Left lung (tissue), 10 donors: ENCODE results near the gene SNX22. TPM values are rescaled to one million over a fixed set of nuclear protein-coding genes. Genes with fewer than 3 reads are reported as not detected.

ENCODE experiments used
- ATAC-seq: fragments of 200-7000 bp; cut with Tn5 transposase; one replicate; pipeline ENCODE4 v1.9.1; 2020; ENCODE audit warnings: moderate library complexity
- DNase-seq, 4 donors: peaks; one replicate each; pipeline ENCODE4 v3.0.0-alpha.2; 2013 to 2020
- H3K27ac ChIP-seq, 2 donors: fragments of 200-600 bp; sonication (generic) in 1 of 2; one replicate each; pipeline versions ENCODE4 v1.5.0 to v1.8.0; 2020 to 2021
- H3K27me3 ChIP-seq, 2 donors: fragments of 200-600 bp; sonication (generic) in 1 of 2; one replicate each; pipeline versions ENCODE4 v1.5.0 to v1.8.0; 2020 to 2021
- H3K36me3 ChIP-seq, 2 donors: fragments of 200-600 bp; sonication (generic) in 1 of 2; one replicate each; pipeline versions ENCODE4 v1.5.0 to v1.8.0; 2020 to 2021
- H3K4me1 ChIP-seq, 2 donors: fragments of 200-600 bp; one replicate each; pipeline ENCODE4 v1.8.0; 2021
- H3K4me3 ChIP-seq, 2 donors: fragments of 200-600 bp; sonication (generic) in 1 of 2; one replicate each; pipeline versions ENCODE4 v1.5.0 to v1.8.0; 2020 to 2021; ENCODE audit warnings: mild to moderate bottlenecking in 1 of 2
- H3K9me3 ChIP-seq, 2 donors: fragments of 200-600 bp; sonication (generic) in 1 of 2; one replicate each; pipeline versions ENCODE4 v1.5.0 to v1.8.0; 2020 to 2021
- CTCF ChIP-seq, 2 donors: fragments of 200-600 bp; sonication (generic) in 1 of 2; IDR thresholded peaks; one replicate each; pipeline versions ENCODE4 v1.5.0 to v1.8.0; 2021; ENCODE audit warnings: antibody characterized with exemption in 2 of 2
- intact Hi-C, 2 donors: fragments of 100-400 bp; cut with DNase I; formaldehyde crosslinking; loops; one replicate each; pipeline versions ENCODE4 v1.11.2 to v1.14.2; 2022
- polyA plus RNA-seq, 6 donors: library from polyadenylated mRNA; unstranded; fragments of 120-200 nt; gene quantifications; one replicate each; pipeline ENCODE4 v1.2.1, GENCODE V29; 2013; ENCODE audit not compliant: insufficient read length in 6 of 6
- total RNA-seq, 2 donors: library from RNA; stranded (reverse); fragmentation: NEBNext Ultra II Directional; extraction: Animal tissue kit (Norgen Biotek cat#: 25700); gene quantifications; one replicate each; pipeline ENCODE4 v1.2.1, GENCODE V29; 2021
- donor health status: DM: no; HTN: yes; CAD: no.
- donor health status: DM: no; HTN: no; CAD: no.

SNX22 gene
- total and polyA plus RNA-seq, 8 donors = 1.8 to 7.4 (median 3.3) TPM

- Histone ChIP-seq H3K4me1 (peaks cover 12 to 48% of the 10 kb centered on the region in 2 donors), H3K4me3 (peak overlapping the region; percentile 41 to 50), H3K36me3 (peaks cover 0 to 40% of the 10 kb centered on the region in 2 donors), H3K27me3 (peaks cover 13 to 31% of the 10 kb centered on the region in 2 donors), H3K9me3 (no peaks in the 10 kb centered on the region), H3K27ac (no peak overlapping the region)
- DNase-seq (no peak), ATAC-seq (peak; percentile 3)
- no peak for TF ChIP-seq CTCF (IDR thresholded peaks at IDR 0.05)
- intact Hi-C loops = no loop called here
Measured at GRCh38 chr15:64152507-64153387, 1.2 kb downstream of the SNX22 start.

- Histone ChIP-seq H3K27me3 (peaks cover 13 to 31% of the 10 kb centered on the region in 2 donors), H3K36me3 (peaks cover 0 to 50% of the 10 kb centered on the region in 2 donors), H3K27ac (no peak overlapping the region), H3K9me3 (no peaks in the 10 kb centered on the region), H3K4me1 (peaks cover 12 to 57% of the 10 kb centered on the region in 2 donors), H3K4me3 (no peak overlapping the region)
- peak; percentile 96 to 100 for TF ChIP-seq CTCF (IDR thresholded peaks at IDR 0.05)
- peak; percentile 91 for ATAC-seq
- DNase-seq = peak; percentile 77 to 98 (median 90)
- intact Hi-C loops = no loop called here
Measured at GRCh38 chr15:64153480-64154367, 2.2 kb downstream of the SNX22 start.

GRCh38 chr15:64155802-64156651, 4.5 kb downstream of the SNX22 start:
- H3K4me1 ChIP-seq = peaks cover 30 to 65% of the 10 kb centered on the region in 2 donors
- DNase-seq = no peak
- H3K36me3 ChIP-seq = peaks cover 3 to 73% of the 10 kb centered on the region in 2 donors
- H3K9me3 ChIP-seq = no peaks in the 10 kb centered on the region
- no peak overlapping the region for H3K4me3 ChIP-seq
- H3K27ac ChIP-seq = no peak overlapping the region
- TF ChIP-seq CTCF (IDR thresholded peaks at IDR 0.05) = no peak
- intact Hi-C loops = no loop called here
- H3K27me3 ChIP-seq = peaks cover 13 to 24% of the 10 kb centered on the region in 2 donors
- no peak for ATAC-seq

GRCh38 chr15:64156652-64157331, 5.3 kb downstream of the SNX22 start:
- TF ChIP-seq CTCF (IDR thresholded peaks at IDR 0.05) = no peak
- no peaks in the 10 kb centered on the region for H3K9me3 ChIP-seq
- peaks cover 8 to 17% of the 10 kb centered on the region in 2 donors for H3K27me3 ChIP-seq
- no peak overlapping the region for H3K27ac ChIP-seq
- no peak overlapping the region for H3K4me3 ChIP-seq
- H3K4me1 ChIP-seq = peaks cover 35 to 65% of the 10 kb centered on the region in 2 donors
- H3K36me3 ChIP-seq = peaks cover 3 to 80% of the 10 kb centered on the region in 2 donors
- intact Hi-C loops = no loop called here
- DNase-seq (no peak), ATAC-seq (no peak)
